Measurements from ENCODE around the gene SETD1B. TPM values are rescaled to one million over a fixed set of nuclear protein-coding genes. Genes with fewer than 3 reads are reported as not detected.

SETD1B gene
- total and polyA plus RNA-seq, 2 of the 4 experiments (the other 2 are of a cell fraction): 0.90 to 5.1 TPM

DNA sequence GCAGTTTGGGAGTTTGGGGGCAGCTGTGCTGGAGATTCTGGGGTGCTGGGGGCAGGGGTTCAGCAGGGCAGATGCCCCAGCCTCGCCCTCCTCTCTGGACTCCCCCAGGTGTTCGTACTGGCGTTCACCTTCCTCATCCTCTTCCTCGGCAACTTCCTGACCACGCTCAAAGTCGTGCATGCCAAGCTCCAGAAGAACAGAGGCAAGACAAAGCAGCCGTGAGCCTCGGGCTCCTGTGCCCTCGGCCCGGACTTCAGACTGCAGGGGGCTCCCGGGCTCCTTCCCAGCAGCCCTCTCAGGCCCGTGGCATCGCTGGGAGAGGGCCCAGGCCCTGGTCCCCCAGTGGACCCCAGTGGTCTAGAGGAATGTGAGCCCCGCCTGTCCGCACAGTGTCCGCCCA, 28.3 kb upstream of the SETD1B start:
- Histone ChIP-seq H3K36me3 (ENCODE audit: control insufficient read depth, insufficient read depth, low read length) (peaks cover 9% of the 10 kb centered on the region; the same call in 1 of the 2 replicates), H2AFZ (replicated peaks; ENCODE audit: low read length, poor library complexity) (no peak overlapping the region), H2AK5ac (ENCODE audit: low read depth, low read length) (no peak overlapping the region), H3K9me3 (ENCODE audit: control insufficient read depth, insufficient read depth, low read length) (no peaks in the 10 kb centered on the region), H2BK120ac (ENCODE audit: low read depth, low read length) (no peak overlapping the region), H3K4me1 (ENCODE audit: control insufficient read depth, insufficient read depth, low read length) (peaks cover 2% of the 10 kb centered on the region), H3K9ac (ENCODE audit: low read depth, low read length) (no peak overlapping the region), H2BK15ac (ENCODE audit: low read depth, low read length) (no peak overlapping the region), H3K79me1 (ENCODE audit: low read depth in 1 of 2, low read length in 2 of 2) (peaks cover 0 to 8% of the 10 kb centered on the region in 2 experiments; a peak in 1 of 4 replicates), H3K9me1 (ENCODE audit: insufficient read depth, low read length) (no peaks in the 10 kb centered on the region), H3K14ac (replicated peaks; ENCODE audit: low read depth, low read length) (no peak overlapping the region), H3K27ac (ENCODE audit: insufficient read depth, low read length) (no peak overlapping the region), H3K23ac (ENCODE audit: low read depth, low read length) (no peak overlapping the region), H2BK5ac (ENCODE audit: low read depth, low read length, poor library complexity, severe bottlenecking) (no peak overlapping the region), H3K56ac (ENCODE audit: extremely low read depth, insufficient read depth, low read length) (no peak overlapping the region), H3K27me3 (ENCODE audit: control insufficient read depth, insufficient read depth, low read length) (no peaks in the 10 kb centered on the region), H2AK9ac (replicated peaks; ENCODE audit: low read depth, low read length, poor library complexity) (no peak overlapping the region), H4K8ac (ENCODE audit: low read depth in 2 of 2, low read length in 2 of 2) (no peak overlapping the region), H3K4ac (ENCODE audit: low read depth, low read length) (no peak overlapping the region), H3K18ac (ENCODE audit: low read depth, low read length) (no peak overlapping the region), H4K91ac (ENCODE audit: insufficient read depth, low read depth, low read length) (no peak overlapping the region), H3K4me2 (ENCODE audit: low read depth, low read length) (no peak overlapping the region), H4K5ac (ENCODE audit: low read depth, low read length) (no peak overlapping the region), H3K4me3 (ENCODE audit: insufficient read depth, low read depth, low read length) (no peak overlapping the region), H2BK20ac (ENCODE audit: low read depth, low read length) (no peak overlapping the region), H4K20me1 (ENCODE audit: insufficient read depth, low read length) (peaks cover 3% of the 10 kb centered on the region; the same call in 1 of the 2 replicates)
- dilution Hi-C loops (cut with HindIII; ENCODE audit: low sequenced_read_pairs, unreplicated experiment) (no loop called here), in situ Hi-C loops (cut with MboI; ENCODE audit: low sequenced_read_pairs) (no loop called here), intact Hi-C loops (cut with micrococcal nuclease) (no loop called here)
- BruUV-seq (replicated peaks): no TSS peak
- 93% methylated on average over 3 of the region's 16 CpGs; no CpG with 5 or more reads in 1 of the 2 experiments for WGBS, 2 experiments (ENCODE audit: extremely low coverage in 2 of 2, insufficient read length in 1 of 2)
- ATAC-seq (ENCODE audit: low read depth) (no peak), DNase-seq (no peak)
- ChIA-PET CTCF (no interaction called here), POLR2A (ENCODE audit: unreplicated experiment) (no interaction called here)
- TF ChIP-seq, protein P1, sequence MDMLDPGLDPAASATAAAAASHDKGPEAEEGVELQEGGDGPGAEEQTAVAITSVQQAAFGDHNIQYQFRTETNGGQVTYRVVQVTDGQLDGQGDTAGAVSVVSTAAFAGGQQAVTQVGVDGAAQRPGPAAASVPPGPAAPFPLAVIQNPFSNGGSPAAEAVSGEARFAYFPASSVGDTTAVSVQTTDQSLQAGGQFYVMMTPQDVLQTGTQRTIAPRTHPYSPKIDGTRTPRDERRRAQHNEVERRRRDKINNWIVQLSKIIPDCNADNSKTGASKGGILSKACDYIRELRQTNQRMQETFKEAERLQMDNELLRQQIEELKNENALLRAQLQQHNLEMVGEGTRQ (IDR thresholded peaks at IDR 0.05; ENCODE audit: low read depth, low read length): no peak
- TF ChIP-seq BHLHE40 (IDR thresholded peaks at IDR 0.05; ENCODE audit: low read depth, low read length) (no peak), CHD1 (IDR thresholded peaks at IDR 0.05; ENCODE audit: low read depth, low read length) (no peak), FOS (IDR thresholded peaks at IDR 0.05; ENCODE audit: low read depth, low read length) (no peak), MAFK (IDR thresholded peaks at IDR 0.05; ENCODE audit: low read depth, low read length) (no peak), POLR2A (IDR thresholded peaks at IDR 0.05; ENCODE audit: low read depth, low read length) (no peak), RCOR1 (IDR thresholded peaks at IDR 0.05; ENCODE audit: insufficient replicate concordance, low read length) (no peak), NFE2L2 (IDR thresholded peaks at IDR 0.05; ENCODE audit: low read depth, low read length) (no peak), RAD21 (IDR thresholded peaks at IDR 0.05; ENCODE audit: low read length) (no peak), MAZ (IDR thresholded peaks at IDR 0.05; ENCODE audit: borderline replicate concordance, low read depth, low read length) (no peak), RFX5 (IDR thresholded peaks at IDR 0.05; ENCODE audit: low read depth, low read length) (no peak), MXI1 (IDR thresholded peaks at IDR 0.05; ENCODE audit: borderline replicate concordance, low read depth, low read length) (no peak), SMC3 (IDR thresholded peaks at IDR 0.05; ENCODE audit: low read depth, low read length) (no peak), CEBPB (IDR thresholded peaks at IDR 0.05; ENCODE audit: low read depth, low read length) (no peak)
- TF ChIP-seq, protein P2, sequence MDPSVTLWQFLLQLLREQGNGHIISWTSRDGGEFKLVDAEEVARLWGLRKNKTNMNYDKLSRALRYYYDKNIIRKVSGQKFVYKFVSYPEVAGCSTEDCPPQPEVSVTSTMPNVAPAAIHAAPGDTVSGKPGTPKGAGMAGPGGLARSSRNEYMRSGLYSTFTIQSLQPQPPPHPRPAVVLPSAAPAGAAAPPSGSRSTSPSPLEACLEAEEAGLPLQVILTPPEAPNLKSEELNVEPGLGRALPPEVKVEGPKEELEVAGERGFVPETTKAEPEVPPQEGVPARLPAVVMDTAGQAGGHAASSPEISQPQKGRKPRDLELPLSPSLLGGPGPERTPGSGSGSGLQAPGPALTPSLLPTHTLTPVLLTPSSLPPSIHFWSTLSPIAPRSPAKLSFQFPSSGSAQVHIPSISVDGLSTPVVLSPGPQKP (IDR thresholded peaks at IDR 0.05; ENCODE audit: borderline replicate concordance, low read depth, low read length): no peak
- TF ChIP-seq, protein P3, sequence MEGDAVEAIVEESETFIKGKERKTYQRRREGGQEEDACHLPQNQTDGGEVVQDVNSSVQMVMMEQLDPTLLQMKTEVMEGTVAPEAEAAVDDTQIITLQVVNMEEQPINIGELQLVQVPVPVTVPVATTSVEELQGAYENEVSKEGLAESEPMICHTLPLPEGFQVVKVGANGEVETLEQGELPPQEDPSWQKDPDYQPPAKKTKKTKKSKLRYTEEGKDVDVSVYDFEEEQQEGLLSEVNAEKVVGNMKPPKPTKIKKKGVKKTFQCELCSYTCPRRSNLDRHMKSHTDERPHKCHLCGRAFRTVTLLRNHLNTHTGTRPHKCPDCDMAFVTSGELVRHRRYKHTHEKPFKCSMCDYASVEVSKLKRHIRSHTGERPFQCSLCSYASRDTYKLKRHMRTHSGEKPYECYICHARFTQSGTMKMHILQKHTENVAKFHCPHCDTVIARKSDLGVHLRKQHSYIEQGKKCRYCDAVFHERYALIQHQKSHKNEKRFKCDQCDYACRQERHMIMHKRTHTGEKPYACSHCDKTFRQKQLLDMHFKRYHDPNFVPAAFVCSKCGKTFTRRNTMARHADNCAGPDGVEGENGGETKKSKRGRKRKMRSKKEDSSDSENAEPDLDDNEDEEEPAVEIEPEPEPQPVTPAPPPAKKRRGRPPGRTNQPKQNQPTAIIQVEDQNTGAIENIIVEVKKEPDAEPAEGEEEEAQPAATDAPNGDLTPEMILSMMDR (conservative IDR thresholded peaks at IDR 0.05; ENCODE audit: low read depth, low read length): no peak

Measured in IMR-90 (cell line).